HL-60/S4 (cell line): ENCODE results near the gene GDPGP1.

Experiments used
- in situ Hi-C: fragments of 300-500 bp; cut with MboI; formaldehyde crosslinking; loops from 2 replicates; pipeline ENCODE4 v1.14.3; 2022; ENCODE audit warnings: low sequenced_read_pairs

Gene GDPGP1

GRCh38 chr15:90223441-90224165 is 10.4 kb upstream of the GDPGP1 start:
- in situ Hi-C loops = no loop called here

DNA sequence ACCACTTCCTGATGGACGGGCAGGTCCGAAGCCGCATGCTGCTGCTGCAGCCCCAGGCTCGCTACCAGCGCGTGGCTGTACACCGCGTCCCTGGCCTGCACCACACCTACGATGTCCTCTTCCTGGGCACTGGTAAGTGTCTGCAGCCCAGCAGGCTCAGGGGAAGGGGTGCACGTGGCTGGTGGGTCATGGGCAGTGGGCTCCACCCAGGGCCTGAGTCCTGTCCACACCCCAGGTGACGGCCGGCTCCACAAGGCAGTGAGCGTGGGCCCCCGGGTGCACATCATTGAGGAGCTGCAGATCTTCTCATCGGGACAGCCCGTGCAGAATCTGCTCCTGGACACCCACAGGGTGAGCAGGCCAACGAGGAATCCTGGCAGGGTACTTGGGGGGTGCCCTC is 9.0 kb upstream of the GDPGP1 start:
- in situ Hi-C loops = no loop called here

- in situ Hi-C loops = no loop called here
Measured at GRCh38 chr15:90225504-90226234, 8.3 kb upstream of the GDPGP1 start.

DNA sequence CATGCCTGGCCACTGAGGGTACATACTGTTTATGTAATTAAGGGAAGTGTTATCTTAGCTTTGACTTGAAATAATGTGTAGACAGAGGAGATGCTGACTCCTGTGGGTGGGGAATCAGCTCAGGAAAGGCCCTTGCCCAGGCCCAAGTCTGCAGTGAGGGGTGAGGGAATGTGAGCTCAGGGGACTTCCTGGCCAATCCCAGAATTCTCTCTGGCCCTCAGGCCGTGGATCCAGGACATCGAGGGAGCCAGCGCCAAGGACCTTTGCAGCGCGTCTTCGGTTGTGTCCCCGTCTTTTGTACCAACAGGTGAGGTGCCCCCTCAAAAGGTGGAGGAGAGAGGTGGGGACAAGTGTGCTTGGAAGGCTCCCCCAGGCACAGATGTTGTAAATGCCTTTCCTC is 6.7 kb upstream of the GDPGP1 start:
- in situ Hi-C loops = no loop called here

DNA sequence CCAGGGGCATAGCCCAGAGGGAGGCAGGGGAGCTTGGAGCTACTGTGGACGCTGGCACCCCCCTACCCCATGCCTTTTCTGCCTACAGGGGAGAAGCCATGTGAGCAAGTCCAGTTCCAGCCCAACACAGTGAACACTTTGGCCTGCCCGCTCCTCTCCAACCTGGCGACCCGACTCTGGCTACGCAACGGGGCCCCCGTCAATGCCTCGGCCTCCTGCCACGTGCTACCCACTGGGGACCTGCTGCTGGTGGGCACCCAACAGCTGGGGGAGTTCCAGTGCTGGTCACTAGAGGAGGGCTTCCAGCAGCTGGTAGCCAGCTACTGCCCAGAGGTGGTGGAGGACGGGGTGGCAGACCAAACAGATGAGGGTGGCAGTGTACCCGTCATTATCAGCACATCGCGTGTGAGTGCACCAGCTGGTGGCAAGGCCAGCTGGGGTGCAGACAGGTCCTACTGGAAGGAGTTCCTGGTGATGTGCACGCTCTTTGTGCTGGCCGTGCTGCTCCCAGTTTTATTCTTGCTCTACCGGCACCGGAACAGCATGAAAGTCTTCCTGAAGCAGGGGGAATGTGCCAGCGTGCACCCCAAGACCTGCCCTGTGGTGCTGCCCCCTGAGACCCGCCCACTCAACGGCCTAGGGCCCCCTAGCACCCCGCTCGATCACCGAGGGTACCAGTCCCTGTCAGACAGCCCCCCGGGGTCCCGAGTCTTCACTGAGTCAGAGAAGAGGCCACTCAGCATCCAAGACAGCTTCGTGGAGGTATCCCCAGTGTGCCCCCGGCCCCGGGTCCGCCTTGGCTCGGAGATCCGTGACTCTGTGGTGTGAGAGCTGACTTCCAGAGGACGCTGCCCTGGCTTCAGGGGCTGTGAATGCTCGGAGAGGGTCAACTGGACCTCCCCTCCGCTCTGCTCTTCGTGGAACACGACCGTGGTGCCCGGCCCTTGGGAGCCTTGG is 5.9 kb upstream of the GDPGP1 start:
- in situ Hi-C loops = no loop called here

DNA sequence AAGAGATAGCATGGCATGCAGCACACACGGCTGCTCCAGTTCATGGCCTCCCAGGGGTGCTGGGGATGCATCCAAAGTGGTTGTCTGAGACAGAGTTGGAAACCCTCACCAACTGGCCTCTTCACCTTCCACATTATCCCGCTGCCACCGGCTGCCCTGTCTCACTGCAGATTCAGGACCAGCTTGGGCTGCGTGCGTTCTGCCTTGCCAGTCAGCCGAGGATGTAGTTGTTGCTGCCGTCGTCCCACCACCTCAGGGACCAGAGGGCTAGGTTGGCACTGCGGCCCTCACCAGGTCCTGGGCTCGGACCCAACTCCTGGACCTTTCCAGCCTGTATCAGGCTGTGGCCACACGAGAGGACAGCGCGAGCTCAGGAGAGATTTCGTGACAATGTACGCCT is 5.0 kb upstream of the GDPGP1 start:
- in situ Hi-C loops = no loop called here

DNA sequence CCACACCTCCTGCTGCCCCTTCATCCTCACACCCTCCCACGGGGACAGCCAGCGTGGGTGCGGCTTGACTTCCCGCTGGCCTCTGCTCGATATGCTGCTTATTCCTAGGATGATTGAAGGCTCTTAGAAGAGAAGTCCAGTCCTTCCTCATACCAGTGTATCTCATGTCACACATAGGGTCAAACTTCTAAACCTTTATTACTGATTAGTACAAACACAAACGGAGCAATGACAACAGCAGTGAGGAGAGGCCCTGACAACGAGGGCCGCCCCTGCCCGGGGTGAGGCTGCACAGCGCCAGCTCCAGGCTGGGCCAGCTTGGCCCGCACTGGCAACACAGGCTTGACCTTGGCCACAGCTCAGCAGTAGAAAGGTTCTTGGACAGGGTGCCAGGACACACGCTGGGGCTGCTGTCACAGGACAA is 3.9 kb upstream of the GDPGP1 start:
- in situ Hi-C loops = no loop called here

- in situ Hi-C loops = no loop called here
Measured at GRCh38 chr15:90230610-90231009, 3.4 kb upstream of the GDPGP1 start.

- in situ Hi-C loops = no loop called here
Measured at GRCh38 chr15:90231028-90232017, 2.7 kb upstream of the GDPGP1 start.

GRCh38 chr15:90232196-90232595 is 1.8 kb upstream of the GDPGP1 start:
- in situ Hi-C loops = no loop called here

- in situ Hi-C loops = no loop called here
Measured at GRCh38 chr15:90232941-90233386, 1.0 kb upstream of the GDPGP1 start.

- in situ Hi-C loops = no loop called here
Measured at GRCh38 chr15:90233387-90234095, 468 bp upstream of the GDPGP1 start, which contains the start of gene CIB1. Gene CIB1, minus strand, starts transcription at chr15:90233941. Its CDS starts 56 bp downstream, at chr15:90233885.

DNA sequence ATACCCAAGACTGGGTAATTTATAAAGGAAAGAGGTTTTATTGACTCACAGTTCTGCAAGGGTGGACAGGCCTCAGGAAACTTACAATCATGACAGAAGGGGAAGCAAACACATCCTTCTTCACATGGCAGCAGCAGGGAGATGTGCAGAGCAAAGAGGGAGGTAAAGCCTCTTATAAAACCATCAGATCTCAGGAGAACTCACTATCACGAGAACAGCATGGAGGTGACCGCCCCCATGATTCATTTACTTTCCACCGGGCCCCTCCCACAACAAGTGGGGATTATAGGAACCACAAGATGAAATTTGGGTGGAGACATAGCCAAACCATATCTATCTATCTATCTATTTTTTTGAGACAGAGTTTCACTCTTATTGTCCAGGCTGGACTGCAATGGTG is 5.4 kb downstream of the GDPGP1 start:
- in situ Hi-C loops = no loop called here

- in situ Hi-C loops = no loop called here
Measured at GRCh38 chr15:90240856-90241255, 6.8 kb downstream of the GDPGP1 start.

DNA sequence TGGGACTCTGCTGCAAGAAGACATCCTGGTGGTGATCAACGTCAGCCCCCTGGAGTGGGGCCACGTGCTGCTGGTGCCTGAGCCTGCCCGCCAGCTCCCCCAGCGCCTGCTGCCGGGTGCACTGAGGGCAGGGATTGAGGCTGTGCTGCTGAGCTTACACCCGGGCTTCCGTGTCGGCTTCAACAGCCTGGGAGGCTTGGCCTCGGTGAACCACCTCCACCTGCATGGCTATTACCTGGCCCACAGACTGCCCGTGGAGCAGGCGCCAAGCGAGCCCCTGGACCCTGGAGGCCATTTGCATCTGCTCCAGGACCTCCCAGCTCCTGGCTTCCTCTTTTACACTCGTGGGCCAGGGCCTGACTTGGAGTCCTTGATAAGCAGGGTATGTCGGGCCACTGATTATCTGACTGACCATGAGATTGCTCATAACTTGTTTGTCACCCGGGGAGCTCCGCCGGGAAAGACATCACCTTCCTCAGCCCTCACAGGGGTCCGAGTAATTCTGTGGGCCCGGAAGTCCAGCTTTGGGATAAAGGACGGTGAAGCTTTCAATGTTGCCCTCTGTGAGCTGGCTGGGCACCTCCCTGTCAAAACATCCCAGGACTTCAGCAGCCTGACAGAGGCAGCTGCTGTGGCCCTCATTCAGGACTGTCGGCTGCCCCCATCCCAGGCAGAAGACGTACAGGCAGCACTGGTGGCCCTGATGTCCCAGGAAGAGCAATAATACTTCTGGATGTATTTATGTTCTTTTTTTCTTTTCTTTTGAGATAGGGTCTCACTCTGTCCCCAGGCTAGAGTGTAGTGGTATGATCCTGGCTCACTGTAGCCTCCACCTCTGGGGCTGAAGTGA is 7.6 kb downstream of the GDPGP1 start:
- in situ Hi-C loops = no loop called here

- in situ Hi-C loops = no loop called here
Measured at GRCh38 chr15:90243943-90244639, 10.1 kb downstream of the GDPGP1 start.

DNA sequence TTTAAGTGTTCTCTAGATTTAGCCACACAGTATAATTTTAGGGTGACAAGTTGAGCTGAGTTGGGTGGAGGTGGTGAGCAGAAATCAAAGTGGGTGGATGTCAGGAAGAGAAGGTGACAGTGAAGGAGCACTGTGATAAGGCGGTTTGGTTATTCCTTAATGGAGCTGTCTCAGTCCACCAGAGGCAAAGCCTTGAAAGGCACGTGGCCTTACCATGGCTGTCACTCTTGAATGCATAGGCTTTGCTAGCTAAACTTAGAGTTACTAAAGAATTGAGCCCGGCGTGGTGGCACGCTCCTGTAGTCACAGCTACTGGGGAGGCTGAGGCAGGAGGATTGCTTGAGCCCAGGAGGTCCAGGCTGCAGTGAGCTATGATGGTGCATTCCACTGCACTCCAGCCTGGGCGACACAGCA is 14.8 kb downstream of the GDPGP1 start:
- in situ Hi-C loops = no loop called here
